ENCODE data around the gene DOCK7.

DOCK7 gene

DNA sequence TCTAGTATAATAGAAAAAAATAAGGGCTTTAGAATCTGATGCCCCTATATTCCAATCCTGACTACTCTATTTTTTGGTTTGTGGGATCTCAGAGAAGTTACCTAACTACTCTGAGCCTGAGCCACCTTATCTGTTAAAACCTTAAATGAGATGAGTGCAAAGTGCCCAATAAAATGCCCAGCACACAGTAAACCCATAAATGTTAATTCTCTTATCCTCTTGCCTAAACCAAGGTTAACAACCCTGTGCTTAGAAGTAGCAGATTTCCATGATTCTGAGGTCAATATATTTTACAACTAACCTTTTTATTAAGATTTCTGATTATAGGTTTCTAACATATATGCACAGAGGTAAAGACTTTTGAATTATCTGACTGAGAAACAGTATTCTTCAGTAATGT, 35.8 kb downstream of the DOCK7 start:
- Histone ChIP-seq H4K20me1 (ENCODE audit: control insufficient read depth, insufficient read depth, low read depth, low read length) (no peaks in the 10 kb centered on the region), H3K4me3 (ENCODE audit: low read length) (no peak overlapping the region), H3K27me3 (ENCODE audit: control insufficient read depth, low read length) (no peaks in the 10 kb centered on the region), H3K4me1 (ENCODE audit: control insufficient read depth, low read length) (peaks cover 5% of the 10 kb centered on the region; the same call in 1 of the 2 replicates), H3K4me2 (ENCODE audit: low read length) (no peak overlapping the region), H3K27ac (ENCODE audit: low read depth, low read length) (no peak overlapping the region), H3K9me3 (ENCODE audit: control insufficient read depth, insufficient read depth, low read length) (no peaks in the 10 kb centered on the region), H3K36me3 (ENCODE audit: control insufficient read depth, low read length) (peaks cover 14% of the 10 kb centered on the region), H3K79me2 (ENCODE audit: control insufficient read depth, low read length) (peaks cover 4% of the 10 kb centered on the region; the same call in 1 of the 2 replicates), H3K9me2 (replicated peaks; ENCODE audit: control insufficient read depth, low read length) (no peaks in the 10 kb centered on the region), H3F3A (ENCODE audit: control insufficient read depth, insufficient read depth) (no peaks in the 10 kb centered on the region)
- no peak for TF ChIP-seq EZH2phosphoT487 (IDR thresholded peaks at IDR 0.05; ENCODE audit: borderline replicate concordance, low read length)

DNA sequence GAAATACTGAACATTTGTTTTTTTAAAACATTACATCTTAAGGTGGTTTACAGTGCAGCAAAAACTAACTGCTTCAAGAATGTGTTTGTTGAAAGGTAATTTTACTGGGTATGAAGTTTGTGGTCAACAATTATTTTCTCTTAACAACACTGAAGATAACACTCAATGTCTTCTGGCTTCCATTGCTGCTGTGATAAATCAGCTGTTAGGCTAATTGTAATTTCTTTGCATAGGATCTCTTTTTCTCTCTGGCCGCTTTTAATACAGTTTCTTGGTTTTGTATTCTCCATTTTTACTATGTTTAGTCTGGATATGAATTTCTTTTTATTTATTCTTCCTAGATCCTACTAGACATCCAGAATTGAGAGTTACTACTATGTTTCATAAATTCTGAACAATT, 44.9 kb downstream of the DOCK7 start:
- Histone ChIP-seq H3K9me2 (replicated peaks; ENCODE audit: control insufficient read depth, low read length) (no peaks in the 10 kb centered on the region), H3K27ac (ENCODE audit: low read depth, low read length) (no peak overlapping the region), H3K9me3 (ENCODE audit: control insufficient read depth, insufficient read depth, low read length) (no peaks in the 10 kb centered on the region), H3K4me2 (ENCODE audit: low read length) (no peak overlapping the region), H3K79me2 (ENCODE audit: control insufficient read depth, low read length) (no peaks in the 10 kb centered on the region), H3F3A (ENCODE audit: control insufficient read depth, insufficient read depth) (no peaks in the 10 kb centered on the region), H3K36me3 (ENCODE audit: control insufficient read depth, low read length) (peaks cover 17% of the 10 kb centered on the region), H3K4me3 (ENCODE audit: low read length) (no peak overlapping the region), H3K4me1 (ENCODE audit: control insufficient read depth, low read length) (no peaks in the 10 kb centered on the region), H4K20me1 (ENCODE audit: control insufficient read depth, insufficient read depth, low read depth, low read length) (no peaks in the 10 kb centered on the region), H3K27me3 (ENCODE audit: control insufficient read depth, low read length) (no peaks in the 10 kb centered on the region)
- no peak for TF ChIP-seq EZH2phosphoT487 (IDR thresholded peaks at IDR 0.05; ENCODE audit: borderline replicate concordance, low read length)
- TF ChIP-seq, protein P1, sequence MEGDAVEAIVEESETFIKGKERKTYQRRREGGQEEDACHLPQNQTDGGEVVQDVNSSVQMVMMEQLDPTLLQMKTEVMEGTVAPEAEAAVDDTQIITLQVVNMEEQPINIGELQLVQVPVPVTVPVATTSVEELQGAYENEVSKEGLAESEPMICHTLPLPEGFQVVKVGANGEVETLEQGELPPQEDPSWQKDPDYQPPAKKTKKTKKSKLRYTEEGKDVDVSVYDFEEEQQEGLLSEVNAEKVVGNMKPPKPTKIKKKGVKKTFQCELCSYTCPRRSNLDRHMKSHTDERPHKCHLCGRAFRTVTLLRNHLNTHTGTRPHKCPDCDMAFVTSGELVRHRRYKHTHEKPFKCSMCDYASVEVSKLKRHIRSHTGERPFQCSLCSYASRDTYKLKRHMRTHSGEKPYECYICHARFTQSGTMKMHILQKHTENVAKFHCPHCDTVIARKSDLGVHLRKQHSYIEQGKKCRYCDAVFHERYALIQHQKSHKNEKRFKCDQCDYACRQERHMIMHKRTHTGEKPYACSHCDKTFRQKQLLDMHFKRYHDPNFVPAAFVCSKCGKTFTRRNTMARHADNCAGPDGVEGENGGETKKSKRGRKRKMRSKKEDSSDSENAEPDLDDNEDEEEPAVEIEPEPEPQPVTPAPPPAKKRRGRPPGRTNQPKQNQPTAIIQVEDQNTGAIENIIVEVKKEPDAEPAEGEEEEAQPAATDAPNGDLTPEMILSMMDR (IDR thresholded peaks at IDR 0.05; ENCODE audit: low read depth, low read length, poor library complexity, severe bottlenecking): no peak

DNA sequence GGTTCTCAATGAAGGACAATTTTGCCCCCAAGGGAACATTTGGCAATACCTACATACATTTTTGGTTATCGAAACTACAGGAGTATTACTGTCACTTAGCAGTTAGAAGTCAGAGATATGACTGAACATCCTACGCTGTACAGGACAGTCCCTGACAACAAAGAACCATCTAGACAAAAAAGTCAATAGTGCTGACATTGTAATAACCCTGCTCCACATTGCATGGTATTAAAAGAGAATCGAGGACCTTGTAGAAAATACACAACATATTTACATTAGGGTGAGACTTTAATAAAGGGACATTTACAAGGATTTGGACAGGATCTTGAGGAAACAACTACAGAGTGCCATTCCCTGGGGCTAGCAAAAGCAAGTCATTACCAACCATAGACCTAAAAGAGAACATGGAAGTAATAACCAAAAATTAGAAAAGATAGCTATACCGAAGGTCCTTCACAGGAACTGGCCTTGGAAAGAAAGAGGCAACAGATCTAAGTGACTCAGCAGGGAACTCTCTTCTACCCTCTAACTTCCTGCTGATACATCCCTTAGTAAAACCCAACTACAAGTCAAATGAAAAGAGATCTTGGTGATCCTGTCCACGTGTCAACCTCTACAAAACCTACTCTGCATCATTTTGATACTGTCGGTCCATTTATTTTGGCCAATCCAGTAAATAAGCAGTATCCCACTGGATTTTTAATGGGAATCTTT, 50.6 kb downstream of the DOCK7 start:
- no peak overlapping the region for H3K4me2 ChIP-seq (ENCODE audit: low read length)
- no peaks in the 10 kb centered on the region for H3K4me1 ChIP-seq (ENCODE audit: control insufficient read depth, low read length)
- H3F3A ChIP-seq (ENCODE audit: control insufficient read depth, insufficient read depth): no peaks in the 10 kb centered on the region
- H4K20me1 ChIP-seq (ENCODE audit: control insufficient read depth, insufficient read depth, low read depth, low read length): no peaks in the 10 kb centered on the region
- no peak for TF ChIP-seq EZH2phosphoT487 (IDR thresholded peaks at IDR 0.05; ENCODE audit: borderline replicate concordance, low read length)
- TF ChIP-seq, protein P1 (IDR thresholded peaks at IDR 0.05; ENCODE audit: low read depth, low read length, poor library complexity, severe bottlenecking): no peak
- no peak overlapping the region for H3K27ac ChIP-seq (ENCODE audit: low read depth, low read length)
- no peak overlapping the region for H3K4me3 ChIP-seq (ENCODE audit: low read length)
- H3K27me3 ChIP-seq (ENCODE audit: control insufficient read depth, low read length): no peaks in the 10 kb centered on the region
- H3K36me3 ChIP-seq (ENCODE audit: control insufficient read depth, low read length): peaks cover 10% of the 10 kb centered on the region
- H3K9me2 ChIP-seq (replicated peaks; ENCODE audit: control insufficient read depth, low read length): no peaks in the 10 kb centered on the region
- H3K79me2 ChIP-seq (ENCODE audit: control insufficient read depth, low read length): no peaks in the 10 kb centered on the region
- H3K9me3 ChIP-seq (ENCODE audit: control insufficient read depth, insufficient read depth, low read length): 0 out of 2 replicates have a peak, but pooled peaks cover 2% of the 10 kb centered on the region

DNA sequence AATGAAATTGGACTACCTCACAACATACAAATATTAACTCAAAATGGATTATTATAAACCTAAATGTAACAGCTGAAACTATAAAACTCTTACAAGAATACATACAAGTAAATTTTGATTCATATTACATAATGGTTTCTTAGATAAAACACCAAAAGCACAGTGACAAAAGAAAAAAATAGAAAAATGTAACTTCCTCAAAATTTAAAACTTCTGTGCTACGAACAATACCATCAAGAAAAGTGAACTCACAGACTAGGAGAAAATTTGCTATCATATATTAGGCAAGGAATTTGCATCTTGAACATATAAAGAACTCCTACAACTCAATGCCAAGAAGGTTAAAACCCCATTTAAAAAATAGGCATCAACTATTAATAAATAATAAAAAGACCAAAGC, 59.7 kb downstream of the DOCK7 start:
- Histone ChIP-seq H3K79me2 (ENCODE audit: control insufficient read depth, low read length) (no peaks in the 10 kb centered on the region), H3K27ac (ENCODE audit: low read depth, low read length) (no peak overlapping the region), H3K9me2 (replicated peaks; ENCODE audit: control insufficient read depth, low read length) (no peaks in the 10 kb centered on the region), H3K4me3 (ENCODE audit: low read length) (no peak overlapping the region), H3K9me3 (ENCODE audit: control insufficient read depth, insufficient read depth, low read length) (0 out of 2 replicates have a peak, but pooled peaks cover under 1% of the 10 kb centered on the region), H4K20me1 (ENCODE audit: control insufficient read depth, insufficient read depth, low read depth, low read length) (no peaks in the 10 kb centered on the region), H3K36me3 (ENCODE audit: control insufficient read depth, low read length) (peaks cover 20% of the 10 kb centered on the region), H3K4me1 (ENCODE audit: control insufficient read depth, low read length) (peaks cover 10% of the 10 kb centered on the region), H3F3A (ENCODE audit: control insufficient read depth, insufficient read depth) (no peaks in the 10 kb centered on the region), H3K4me2 (ENCODE audit: low read length) (no peak overlapping the region), H3K27me3 (ENCODE audit: control insufficient read depth, low read length) (no peaks in the 10 kb centered on the region)
- TF ChIP-seq, protein P1 (IDR thresholded peaks at IDR 0.05; ENCODE audit: low read depth, low read length, poor library complexity, severe bottlenecking): no peak
- TF ChIP-seq EZH2phosphoT487 (IDR thresholded peaks at IDR 0.05; ENCODE audit: borderline replicate concordance, low read length): no peak

Measured in DOHH2 (cell line).